HepG2 (cell line): Measurements from ENCODE around the gene PPP4R3A.

ENCODE experiments used
- HDAC2 ChIP-seq: sonication (generic); formaldehyde crosslinking; IDR thresholded peaks from 2 replicates; pipeline ENCODE4 v1.4.0; 2020; ENCODE audit warnings: missing genetic modification reagents
- KAT2B ChIP-seq: fragments of 150-350 bp; IDR thresholded peaks from 2 replicates; pipeline ENCODE4 v1.6.1; 2014; ENCODE audit warnings: low read depth, low read length, borderline replicate concordance
- MXI1 ChIP-seq: IDR thresholded peaks from 3 replicates; pipeline ENCODE4 v1.6.1; 2012; ENCODE audit warnings: low read depth, low read length, inconsistent platforms, borderline replicate concordance
- ZNF660 ChIP-seq: sonication (generic); formaldehyde crosslinking; IDR thresholded peaks from 2 replicates; pipeline ENCODE4 v1.5.1; 2020; ENCODE audit warnings: mild to moderate bottlenecking, low read depth, missing genetic modification reagents, borderline replicate concordance
- ZSCAN25 ChIP-seq: sonication (generic); formaldehyde crosslinking; IDR thresholded peaks from 2 replicates; pipeline ENCODE4 v1.8.0; 2022; ENCODE audit warnings: mild to moderate bottlenecking, missing genetic modification reagents

- no peak for TF ChIP-seq MXI1
- no peak for TF ChIP-seq ZSCAN25 (CRISPR knock-in tag)
- TF ChIP-seq ZNF660 (CRISPR knock-in tag), result no peak
- TF ChIP-seq KAT2B, result no peak
- no peak for TF ChIP-seq HDAC2 (CRISPR knock-in tag)
These were observed 7.9 kb downstream of the PPP4R3A start for GRCh38 chr14:91501951-91502930.
